SK-N-SH (cell line): Measurements from ENCODE around the gene NARS2. TPM values are rescaled to one million over a fixed set of nuclear protein-coding genes. Genes with fewer than 3 reads are reported as not detected.

Source experiments
- CTCF ChIA-PET: fragments of 300-600, 350-600 bp; formaldehyde crosslinking; extraction: SDS; loops from one replicate; lab custom pipeline; 2021; lab: Yijun Ruan, JAX
- POLR2A ChIA-PET: fragments of 350-600 bp; sonication (Branson Sonifier 250); formaldehyde crosslinking; extraction: SDS; loops from one replicate; lab custom pipeline; 2020; ENCODE audit warnings: antibody characterized with exemption, inconsistent platforms; lab: Yijun Ruan, JAX
- DNase-seq: peaks from one replicate; pipeline ENCODE4 v3.0.0; 2012
- H2AFZ ChIP-seq: fragments of 200-600 bp; sonication (generic); 2 replicates; pipeline ENCODE4 v1.8.1; 2016; ENCODE audit warnings: antibody characterized with exemption, mild to moderate bottlenecking, low read depth
- H3F3A ChIP-seq: fragments of 200-600 bp; sonication (generic); replicated peaks from 2 replicates; pipeline ENCODE3; 2016; ENCODE audit warnings: antibody characterized with exemption, mild to moderate bottlenecking; ENCODE audit not compliant: insufficient read depth
- H3K27ac ChIP-seq, 2 experiments: fragments of 200-500 bp in 1 of 2; fragments of 200-600 bp in 1 of 2; sonication (Bioruptor generic) in 1 of 2; sonication (generic), shearing (Covaris generic) in 1 of 2; 2 replicates each; pipeline versions ENCODE4 v1.5.1 to v1.6.1; 2014 to 2016; ENCODE audit warnings: low read depth in 2 of 2, inconsistent platforms in 1 of 2, low read length in 1 of 2, mild to moderate bottlenecking in 1 of 2, mixed read lengths in 1 of 2
- H3K27me3 ChIP-seq: fragments of 200-600 bp; sonication (generic), shearing (Covaris generic); 2 replicates; pipeline ENCODE4 v1.6.1; 2016; ENCODE audit warnings: mixed run types; ENCODE audit not compliant: insufficient read depth
- H3K36me3 ChIP-seq, 2 experiments: fragments of 200-500 bp in 1 of 2; fragments of 200-600 bp in 1 of 2; sonication (Bioruptor generic) in 1 of 2; sonication (generic) in 1 of 2; replicated peaks in 1 of 2; 2 replicates each; pipeline versions ENCODE3 to v1.5.1; 2014 to 2016; ENCODE audit warnings: low read length in 1 of 2, mild to moderate bottlenecking in 1 of 2; ENCODE audit not compliant: insufficient read depth in 2 of 2, control insufficient read depth in 1 of 2
- H3K4me1 ChIP-seq, 2 experiments: fragments of 200-500 bp in 1 of 2; fragments of 200-600 bp in 1 of 2; sonication (Bioruptor generic) in 1 of 2; sonication (generic), shearing (Covaris generic) in 1 of 2; 2 replicates each; pipeline versions ENCODE4 v1.5.1 to v1.6.1; 2014 to 2016; ENCODE audit warnings: low read depth in 1 of 2, low read length in 1 of 2, mixed run types in 1 of 2; ENCODE audit not compliant: insufficient read depth in 2 of 2, control insufficient read depth in 1 of 2
- H3K4me2 ChIP-seq: fragments of 200-600 bp; sonication (generic), shearing (Covaris generic); 2 replicates; pipeline ENCODE4 v1.6.1; 2017; ENCODE audit warnings: mixed run types
- H3K4me3 ChIP-seq, 2 experiments: fragments of 200-500 bp in 1 of 2; fragments of 200-600 bp in 1 of 2; sonication (Bioruptor generic) in 1 of 2; sonication (generic), shearing (Covaris generic) in 1 of 2; 2 replicates each; pipeline versions ENCODE4 v1.5.1 to v1.8.1; 2014 to 2016; ENCODE audit warnings: low read depth in 2 of 2, inconsistent platforms in 1 of 2, low read length in 1 of 2, mild to moderate bottlenecking in 1 of 2, mixed read lengths in 1 of 2, moderate library complexity in 1 of 2
- H3K79me2 ChIP-seq: fragments of 200-600 bp; sonication (generic); 2 replicates; pipeline ENCODE4 v1.8.1; 2017; ENCODE audit warnings: mild to moderate bottlenecking; ENCODE audit not compliant: insufficient read depth
- H3K9ac ChIP-seq: fragments of 200-600 bp; sonication (generic); 2 replicates; pipeline ENCODE4 v1.6.1; 2017; ENCODE audit warnings: mixed run types
- H3K9me2 ChIP-seq: fragments of 200-600 bp; sonication (generic); 2 replicates; pipeline ENCODE4 v1.6.1; 2017; ENCODE audit warnings: mixed run types
- H3K9me3 ChIP-seq: fragments of 200-600 bp; sonication (generic); 2 replicates; pipeline ENCODE4 v1.6.1; 2017; ENCODE audit warnings: mixed run types, mild to moderate bottlenecking, moderate library complexity
- H4K20me1 ChIP-seq: fragments of 200-600 bp; sonication (generic); 2 replicates; pipeline ENCODE4 v1.6.1; 2017; ENCODE audit warnings: mild to moderate bottlenecking, mixed run types; ENCODE audit not compliant: insufficient read depth
- CHD2 ChIP-seq: fragments of 150-350 bp; IDR thresholded peaks from 2 replicates; pipeline ENCODE4 v1.6.1; 2018; ENCODE audit warnings: low read length; ENCODE audit not compliant: partially characterized antibody
- EZH2phosphoT487 ChIP-seq: fragments of 200-600 bp; sonication (generic); IDR thresholded peaks from 2 replicates; pipeline ENCODE4 v1.6.1; 2017; ENCODE audit warnings: low read depth, mixed run types, mild to moderate bottlenecking, antibody characterized with exemption, moderate library complexity, borderline replicate concordance
- FOSL2 ChIP-seq: IDR thresholded peaks from 2 replicates; pipeline ENCODE4 v1.4.0; 2012; ENCODE audit warnings: low read depth, mild to moderate bottlenecking, moderate library complexity, borderline replicate concordance
- FOXJ3 ChIP-seq: sonication (generic); formaldehyde crosslinking; IDR thresholded peaks from 2 replicates; pipeline ENCODE4 v1.5.1; 2020; ENCODE audit warnings: mild to moderate bottlenecking, missing genetic modification reagents
- GATA2 ChIP-seq: sonication (generic); formaldehyde crosslinking; IDR thresholded peaks from 2 replicates; pipeline ENCODE4 v1.5.0; 2020; ENCODE audit warnings: mild to moderate bottlenecking, missing genetic modification reagents
- MEF2A ChIP-seq: IDR thresholded peaks from 2 replicates; pipeline ENCODE4 v1.4.0; 2012; ENCODE audit warnings: low read depth, borderline replicate concordance
- POLR2AphosphoS5 ChIP-seq: IDR thresholded peaks from 2 replicates; pipeline ENCODE4 v1.6.1; 2012; ENCODE audit warnings: low read depth, low read length
- SMC3 ChIP-seq: IDR thresholded peaks from 2 replicates; pipeline ENCODE4 v1.6.1; 2012; ENCODE audit warnings: low read depth, low read length, improper control_type of control experiment
- TAF1 ChIP-seq: IDR thresholded peaks from 2 replicates; pipeline ENCODE4 v1.6.1; 2012; ENCODE audit warnings: low read depth, mild to moderate bottlenecking, low read length, moderate library complexity, borderline replicate concordance
- TCF12 ChIP-seq: IDR thresholded peaks from 2 replicates; pipeline ENCODE4 v1.4.0; 2012
- TEAD4 ChIP-seq: IDR thresholded peaks from 2 replicates; pipeline ENCODE4 v1.4.0; 2012; ENCODE audit warnings: mild to moderate bottlenecking, borderline replicate concordance; ENCODE audit not compliant: insufficient read depth
- YY1 ChIP-seq: IDR thresholded peaks from 2 replicates; pipeline ENCODE4 v1.4.0; 2012; ENCODE audit warnings: low read depth, mild to moderate bottlenecking
- WGBS: methylation state at CpG from one replicate; pipeline ENCODE4 v1.1.6; 2017; ENCODE audit warnings: low lambda C conversion rate; 5-methylcytosine and 5-hydroxymethylcytosine counted together
- polyA plus RNA-seq, 3 experiments: library from polyadenylated mRNA; depleted of rRNA; stranded (reverse); fragments of >200 nt; gene quantifications; 2 replicates each; pipeline ENCODE4 v1.2.3, GENCODE V29; 2012
- TF ChIP-seq, protein P1 (sequence below): IDR thresholded peaks from 2 replicates; pipeline ENCODE4 v1.6.1; 2012; ENCODE audit warnings: mild to moderate bottlenecking, low read depth, low read length, moderate library complexity
- TF ChIP-seq, protein P2 (sequence below): fragments of 150-350 bp; IDR thresholded peaks from 2 replicates; pipeline ENCODE4 v1.6.1; 2016; ENCODE audit warnings: mild to moderate bottlenecking, low read depth, low read length
- TF ChIP-seq, protein P3 (sequence below): IDR thresholded peaks from 2 replicates; pipeline ENCODE4 v1.4.0; 2012; ENCODE audit warnings: low read depth
- TF ChIP-seq, protein P4 (sequence below): IDR thresholded peaks from 2 replicates; pipeline ENCODE4 v1.4.0; 2012; ENCODE audit warnings: low read depth, borderline replicate concordance
- TF ChIP-seq, protein P5 (sequence below): fragments of 150-350 bp; IDR thresholded peaks from 2 replicates; pipeline ENCODE4 v1.6.1; 2017; ENCODE audit warnings: antibody characterized with exemption, low read length, low read depth, borderline replicate concordance

The NARS2 gene
- polyA plus RNA-seq, 1 of the 3 experiments (the other 2 are of a cell fraction) = 8.9 TPM

DNA sequence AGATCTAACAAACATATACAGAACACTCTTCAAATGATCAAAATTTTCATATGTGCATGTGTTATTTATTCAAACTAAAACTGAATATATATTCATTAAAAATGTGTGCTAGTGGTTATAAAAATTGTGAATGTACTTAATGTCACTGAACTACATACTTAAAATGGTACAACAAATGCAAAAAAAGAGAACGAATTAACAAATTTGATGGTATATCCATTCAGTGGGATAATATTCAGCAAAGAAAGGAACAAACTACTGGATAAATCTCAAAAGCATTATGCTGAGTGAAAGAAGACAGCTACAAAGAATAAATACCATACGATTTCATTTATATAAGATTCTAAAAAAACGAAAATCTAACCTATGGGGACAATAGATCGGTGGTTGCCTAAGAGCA lies 64.1 kb downstream of the NARS2 start:
- 97% methylated on average over 4 of the region's 4 CpGs for WGBS
- no peak overlapping the region for H2AFZ ChIP-seq
- H3K4me2 ChIP-seq = no peak overlapping the region
- ChIA-PET CTCF (no interaction called here), POLR2A (no interaction called here)
- no peaks in the 10 kb centered on the region for H3K79me2 ChIP-seq
- peaks cover 10% of the 10 kb centered on the region for H3K9me3 ChIP-seq
- no peaks in the 10 kb centered on the region for H4K20me1 ChIP-seq
- H3F3A ChIP-seq = no peaks in the 10 kb centered on the region
- DNase-seq = no peak
- no peak overlapping the region for H3K27ac ChIP-seq
- H3K27me3 ChIP-seq = no peaks in the 10 kb centered on the region
- H3K9me2 ChIP-seq = no peaks in the 10 kb centered on the region
- TF ChIP-seq, protein P1, sequence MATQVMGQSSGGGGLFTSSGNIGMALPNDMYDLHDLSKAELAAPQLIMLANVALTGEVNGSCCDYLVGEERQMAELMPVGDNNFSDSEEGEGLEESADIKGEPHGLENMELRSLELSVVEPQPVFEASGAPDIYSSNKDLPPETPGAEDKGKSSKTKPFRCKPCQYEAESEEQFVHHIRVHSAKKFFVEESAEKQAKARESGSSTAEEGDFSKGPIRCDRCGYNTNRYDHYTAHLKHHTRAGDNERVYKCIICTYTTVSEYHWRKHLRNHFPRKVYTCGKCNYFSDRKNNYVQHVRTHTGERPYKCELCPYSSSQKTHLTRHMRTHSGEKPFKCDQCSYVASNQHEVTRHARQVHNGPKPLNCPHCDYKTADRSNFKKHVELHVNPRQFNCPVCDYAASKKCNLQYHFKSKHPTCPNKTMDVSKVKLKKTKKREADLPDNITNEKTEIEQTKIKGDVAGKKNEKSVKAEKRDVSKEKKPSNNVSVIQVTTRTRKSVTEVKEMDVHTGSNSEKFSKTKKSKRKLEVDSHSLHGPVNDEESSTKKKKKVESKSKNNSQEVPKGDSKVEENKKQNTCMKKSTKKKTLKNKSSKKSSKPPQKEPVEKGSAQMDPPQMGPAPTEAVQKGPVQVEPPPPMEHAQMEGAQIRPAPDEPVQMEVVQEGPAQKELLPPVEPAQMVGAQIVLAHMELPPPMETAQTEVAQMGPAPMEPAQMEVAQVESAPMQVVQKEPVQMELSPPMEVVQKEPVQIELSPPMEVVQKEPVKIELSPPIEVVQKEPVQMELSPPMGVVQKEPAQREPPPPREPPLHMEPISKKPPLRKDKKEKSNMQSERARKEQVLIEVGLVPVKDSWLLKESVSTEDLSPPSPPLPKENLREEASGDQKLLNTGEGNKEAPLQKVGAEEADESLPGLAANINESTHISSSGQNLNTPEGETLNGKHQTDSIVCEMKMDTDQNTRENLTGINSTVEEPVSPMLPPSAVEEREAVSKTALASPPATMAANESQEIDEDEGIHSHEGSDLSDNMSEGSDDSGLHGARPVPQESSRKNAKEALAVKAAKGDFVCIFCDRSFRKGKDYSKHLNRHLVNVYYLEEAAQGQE = no peak
- no peak for TF ChIP-seq CHD2
- no peak for TF ChIP-seq YY1
- no peak for TF ChIP-seq GATA2 (CRISPR knock-in tag)
- TF ChIP-seq, protein P2, sequence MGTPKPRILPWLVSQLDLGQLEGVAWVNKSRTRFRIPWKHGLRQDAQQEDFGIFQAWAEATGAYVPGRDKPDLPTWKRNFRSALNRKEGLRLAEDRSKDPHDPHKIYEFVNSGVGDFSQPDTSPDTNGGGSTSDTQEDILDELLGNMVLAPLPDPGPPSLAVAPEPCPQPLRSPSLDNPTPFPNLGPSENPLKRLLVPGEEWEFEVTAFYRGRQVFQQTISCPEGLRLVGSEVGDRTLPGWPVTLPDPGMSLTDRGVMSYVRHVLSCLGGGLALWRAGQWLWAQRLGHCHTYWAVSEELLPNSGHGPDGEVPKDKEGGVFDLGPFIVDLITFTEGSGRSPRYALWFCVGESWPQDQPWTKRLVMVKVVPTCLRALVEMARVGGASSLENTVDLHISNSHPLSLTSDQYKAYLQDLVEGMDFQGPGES = no peak
- no peak for TF ChIP-seq SMC3
- no peak for TF ChIP-seq MEF2A
- no peak for TF ChIP-seq TCF12
- no peak for TF ChIP-seq FOXJ3 (CRISPR knock-in tag)
- no peak overlapping the region for H3K4me3 ChIP-seq
- peaks cover 0 to 16% of the 10 kb centered on the region in 2 experiments; a peak in 2 of 4 replicates for H3K4me1 ChIP-seq
- peaks cover 0 to 3% of the 10 kb centered on the region in 2 experiments for H3K36me3 ChIP-seq
- H3K9ac ChIP-seq = no peak overlapping the region

DNA sequence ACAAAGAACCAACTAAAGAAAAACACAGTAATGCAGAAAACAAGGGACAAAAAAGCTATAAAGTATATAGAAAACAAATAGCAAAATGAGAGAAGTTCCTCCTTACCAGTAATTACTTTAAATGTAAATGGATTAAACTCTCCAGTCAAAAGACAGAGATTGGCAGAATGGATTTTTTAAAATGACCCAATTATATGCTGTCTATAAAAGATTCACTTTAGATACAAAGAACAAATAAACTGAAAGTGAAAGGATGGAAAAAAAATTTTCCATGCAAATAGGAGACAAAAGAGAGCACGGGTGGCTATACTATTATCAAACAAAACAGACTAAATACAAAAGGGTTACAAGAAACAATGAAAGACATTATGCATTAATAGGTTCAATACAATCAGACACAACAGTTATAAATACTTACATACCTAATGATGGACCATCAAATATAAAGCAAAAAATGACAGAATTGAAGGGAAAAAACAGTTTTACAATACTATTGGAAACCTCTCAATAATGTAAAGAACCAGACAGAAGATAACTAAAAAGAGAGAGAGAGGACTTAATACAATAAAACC lies 64.6 kb downstream of the NARS2 start:
- WGBS = 100% methylated on average over 1 of the region's 1 CpG
- CTCF ChIA-PET = interaction anchor here (1.2 to 1.3 kb wide), 3 partner anchors 23 to 54 kb away, joined by 3 to 8 read pairs (median 4); no protein-coding TSS in a partner anchor
- POLR2A ChIA-PET = no interaction called here
- TF ChIP-seq TAF1 (no peak), YY1 (no peak), TEAD4 (no peak), TCF12 (no peak), CHD2 (no peak), POLR2AphosphoS5 (no peak), FOSL2 (no peak), EZH2phosphoT487 (no peak)
- TF ChIP-seq, protein P3, sequence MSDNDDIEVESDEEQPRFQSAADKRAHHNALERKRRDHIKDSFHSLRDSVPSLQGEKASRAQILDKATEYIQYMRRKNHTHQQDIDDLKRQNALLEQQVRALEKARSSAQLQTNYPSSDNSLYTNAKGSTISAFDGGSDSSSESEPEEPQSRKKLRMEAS = no peak
- TF ChIP-seq, protein P4, sequence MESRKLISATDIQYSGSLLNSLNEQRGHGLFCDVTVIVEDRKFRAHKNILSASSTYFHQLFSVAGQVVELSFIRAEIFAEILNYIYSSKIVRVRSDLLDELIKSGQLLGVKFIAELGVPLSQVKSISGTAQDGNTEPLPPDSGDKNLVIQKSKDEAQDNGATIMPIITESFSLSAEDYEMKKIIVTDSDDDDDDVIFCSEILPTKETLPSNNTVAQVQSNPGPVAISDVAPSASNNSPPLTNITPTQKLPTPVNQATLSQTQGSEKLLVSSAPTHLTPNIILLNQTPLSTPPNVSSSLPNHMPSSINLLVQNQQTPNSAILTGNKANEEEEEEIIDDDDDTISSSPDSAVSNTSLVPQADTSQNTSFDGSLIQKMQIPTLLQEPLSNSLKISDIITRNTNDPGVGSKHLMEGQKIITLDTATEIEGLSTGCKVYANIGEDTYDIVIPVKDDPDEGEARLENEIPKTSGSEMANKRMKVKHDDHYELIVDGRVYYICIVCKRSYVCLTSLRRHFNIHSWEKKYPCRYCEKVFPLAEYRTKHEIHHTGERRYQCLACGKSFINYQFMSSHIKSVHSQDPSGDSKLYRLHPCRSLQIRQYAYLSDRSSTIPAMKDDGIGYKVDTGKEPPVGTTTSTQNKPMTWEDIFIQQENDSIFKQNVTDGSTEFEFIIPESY = no peak
- TF ChIP-seq, protein P5, sequence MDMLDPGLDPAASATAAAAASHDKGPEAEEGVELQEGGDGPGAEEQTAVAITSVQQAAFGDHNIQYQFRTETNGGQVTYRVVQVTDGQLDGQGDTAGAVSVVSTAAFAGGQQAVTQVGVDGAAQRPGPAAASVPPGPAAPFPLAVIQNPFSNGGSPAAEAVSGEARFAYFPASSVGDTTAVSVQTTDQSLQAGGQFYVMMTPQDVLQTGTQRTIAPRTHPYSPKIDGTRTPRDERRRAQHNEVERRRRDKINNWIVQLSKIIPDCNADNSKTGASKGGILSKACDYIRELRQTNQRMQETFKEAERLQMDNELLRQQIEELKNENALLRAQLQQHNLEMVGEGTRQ = no peak

More for the DNA sequence above, 64.6 kb downstream of the NARS2 start:
- peaks cover 10% of the 10 kb centered on the region for H3K9me3 ChIP-seq
- H3K9me2 ChIP-seq = no peaks in the 10 kb centered on the region
- H4K20me1 ChIP-seq = no peaks in the 10 kb centered on the region
- H3K4me3 ChIP-seq = no peak overlapping the region
- no peaks in the 10 kb centered on the region for H3K27me3 ChIP-seq
- peaks cover 0 to 11% of the 10 kb centered on the region in 2 experiments; a peak in 2 of 4 replicates for H3K4me1 ChIP-seq
- no peak for DNase-seq
- H3K79me2 ChIP-seq = no peaks in the 10 kb centered on the region
- H3K9ac ChIP-seq = no peak overlapping the region
- no peak overlapping the region for H3K27ac ChIP-seq
- H2AFZ ChIP-seq = no peak overlapping the region
- no peaks in the 10 kb centered on the region for H3F3A ChIP-seq
- peaks cover 0 to 3% of the 10 kb centered on the region in 2 experiments for H3K36me3 ChIP-seq
- H3K4me2 ChIP-seq = no peak overlapping the region
